ENCODE results near the gene MRPL23.

The MRPL23 gene

DNA sequence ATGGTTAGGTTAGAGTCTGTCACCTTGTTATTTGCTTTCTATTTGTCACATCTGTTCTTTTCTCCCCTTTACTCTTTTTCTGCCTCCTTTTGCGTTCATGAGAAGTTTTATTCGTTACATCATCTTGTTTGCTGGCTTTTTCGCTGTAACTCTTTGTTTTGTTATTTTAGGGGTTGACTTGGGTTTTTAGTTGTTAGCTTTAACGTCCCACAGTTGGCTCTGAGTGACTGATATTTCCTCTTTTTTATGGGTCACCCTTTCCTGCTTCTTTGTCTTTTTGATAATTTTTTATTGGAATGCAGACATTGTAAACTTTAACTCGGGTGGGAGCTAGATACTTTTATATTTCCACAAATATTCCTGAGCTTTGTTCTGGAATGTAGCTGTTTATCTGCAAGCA, 41.0 kb upstream of the MRPL23 start:
- no peak for ATAC-seq (ENCODE audit: insufficient read depth, low read depth)
- no peak overlapping the region for H2AFZ ChIP-seq (ENCODE audit: low read depth, low read length)
- no peak for DNase-seq
- no peak overlapping the region for H3K4me2 ChIP-seq (ENCODE audit: insufficient read depth, low read length)
- no peak for TF ChIP-seq EZH2 (IDR thresholded peaks at IDR 0.05; ENCODE audit: borderline replicate concordance, low read depth, low read length, severe bottlenecking)
- TF ChIP-seq CTCF (IDR thresholded peaks at IDR 0.05; ENCODE audit: borderline replicate concordance, extremely low read depth, low read length, poor library complexity, severe bottlenecking) = no peak
- no peaks in the 10 kb centered on the region for H3K4me1 ChIP-seq (ENCODE audit: insufficient read depth, low read length)
- no peaks in the 10 kb centered on the region for H3K79me2 ChIP-seq (ENCODE audit: insufficient read depth, low read length)
- H3K36me3 ChIP-seq (ENCODE audit: insufficient read depth, low read length) = no peaks in the 10 kb centered on the region
- no peaks in the 10 kb centered on the region for H4K20me1 ChIP-seq (ENCODE audit: insufficient read depth, low read length)
- H3K9me3 ChIP-seq (ENCODE audit: insufficient read depth, low read length, severe bottlenecking) = no peaks in the 10 kb centered on the region
- H3K4me3 ChIP-seq (ENCODE audit: low read depth in 1 of 2, low read length in 2 of 2) = no peak overlapping the region
- H3K27me3 ChIP-seq (ENCODE audit: insufficient read depth, low read length, poor library complexity) = no peaks in the 10 kb centered on the region
- H3K9ac ChIP-seq (ENCODE audit: low read depth, low read length) = no peak overlapping the region
- no peak overlapping the region for H3K27ac ChIP-seq (ENCODE audit: low read length)

GRCh38 chr11:1906611-1907423, 40.3 kb upstream of the MRPL23 start:
- no peak for TF ChIP-seq EZH2 (IDR thresholded peaks at IDR 0.05; ENCODE audit: borderline replicate concordance, low read depth, low read length, severe bottlenecking)
- TF ChIP-seq CTCF (IDR thresholded peaks at IDR 0.05; ENCODE audit: borderline replicate concordance, extremely low read depth, low read length, poor library complexity, severe bottlenecking) = no peak
- Histone ChIP-seq H3K79me2 (ENCODE audit: insufficient read depth, low read length) (no peaks in the 10 kb centered on the region), H4K20me1 (ENCODE audit: insufficient read depth, low read length) (no peaks in the 10 kb centered on the region), H3K9me3 (ENCODE audit: insufficient read depth, low read length, severe bottlenecking) (no peaks in the 10 kb centered on the region), H3K4me3 (ENCODE audit: low read depth in 1 of 2, low read length in 2 of 2) (no peak overlapping the region), H3K36me3 (ENCODE audit: insufficient read depth, low read length) (no peaks in the 10 kb centered on the region), H3K27me3 (ENCODE audit: insufficient read depth, low read length, poor library complexity) (no peaks in the 10 kb centered on the region), H3K4me2 (ENCODE audit: insufficient read depth, low read length) (no peak overlapping the region), H3K9ac (ENCODE audit: low read depth, low read length) (no peak overlapping the region), H3K27ac (ENCODE audit: low read length) (no peak overlapping the region), H2AFZ (ENCODE audit: low read depth, low read length) (no peak overlapping the region), H3K4me1 (ENCODE audit: insufficient read depth, low read length) (no peaks in the 10 kb centered on the region)
- ATAC-seq (ENCODE audit: insufficient read depth, low read depth) (no peak), DNase-seq (no peak)

- Histone ChIP-seq H3K9me3 (ENCODE audit: insufficient read depth, low read length, severe bottlenecking) (no peaks in the 10 kb centered on the region), H4K20me1 (ENCODE audit: insufficient read depth, low read length) (no peaks in the 10 kb centered on the region), H3K4me1 (ENCODE audit: insufficient read depth, low read length) (no peaks in the 10 kb centered on the region), H2AFZ (ENCODE audit: low read depth, low read length) (no peak overlapping the region), H3K36me3 (ENCODE audit: insufficient read depth, low read length) (no peaks in the 10 kb centered on the region), H3K4me2 (ENCODE audit: insufficient read depth, low read length) (no peak overlapping the region), H3K4me3 (ENCODE audit: low read depth in 1 of 2, low read length in 2 of 2) (no peak overlapping the region), H3K9ac (ENCODE audit: low read depth, low read length) (no peak overlapping the region), H3K27me3 (ENCODE audit: insufficient read depth, low read length, poor library complexity) (no peaks in the 10 kb centered on the region), H3K27ac (ENCODE audit: low read length) (no peak overlapping the region), H3K79me2 (ENCODE audit: insufficient read depth, low read length) (no peaks in the 10 kb centered on the region)
- DNase-seq (no peak), ATAC-seq (ENCODE audit: insufficient read depth, low read depth) (no peak)
- TF ChIP-seq EZH2 (IDR thresholded peaks at IDR 0.05; ENCODE audit: borderline replicate concordance, low read depth, low read length, severe bottlenecking) = no peak
- TF ChIP-seq CTCF (IDR thresholded peaks at IDR 0.05; ENCODE audit: borderline replicate concordance, extremely low read depth, low read length, poor library complexity, severe bottlenecking) = no peak
These were observed 38.5 kb upstream of the MRPL23 start for GRCh38 chr11:1908618-1909017.
